ENCODE measurements around the gene VAV3. TPM values are rescaled to one million over a fixed set of nuclear protein-coding genes. Genes with fewer than 3 reads are reported as not detected.
"Not testable (repeated sequence)": the region's sequence is repeated elsewhere in the genome, so short reads cannot be mapped to it uniquely, and the experiment has no call there.

VAV3 gene
- polyA plus RNA-seq, 3 donors: 5.4 to 9.2 (median 9.0) TPM

DNA sequence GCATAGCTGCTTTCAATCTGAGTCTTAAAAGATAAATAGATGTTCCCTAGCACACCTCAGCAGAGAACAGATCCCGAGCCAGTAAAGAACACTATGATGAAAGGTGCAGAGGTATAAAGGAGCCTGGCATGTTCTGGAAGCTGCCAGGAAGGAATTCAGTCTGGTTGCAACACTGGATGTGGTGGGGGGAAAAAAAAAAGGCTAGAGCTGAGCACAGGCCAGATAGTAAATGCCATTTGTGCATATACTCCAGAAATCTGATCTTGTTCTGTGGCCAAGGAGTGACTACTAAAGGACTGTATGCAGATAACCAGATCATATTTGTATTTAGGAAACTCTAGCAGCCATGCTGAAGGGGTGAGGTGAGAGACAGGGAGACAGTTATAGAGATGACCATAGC, 240.3 kb downstream of the VAV3 start:
- Mint-ChIP-seq H3K27me3 (ENCODE audit: low read depth in 3 of 3) (peaks cover 0 to 1% (median 0%) of the 10 kb centered on the region in 3 donors), H3K36me3 (peaks cover 38 to 51% of the 10 kb centered on the region in 2 donors), H3K9me3 (peaks cover 2 to 5% (median 3%) of the 10 kb centered on the region in 7 donors), H3K27ac (no peak overlapping the region), H3K4me3 (no peak overlapping the region), H3K4me1 (no peaks in the 10 kb centered on the region)
- Histone ChIP-seq H3K9ac (ENCODE audit: insufficient read depth, low read length, poor library complexity, severe bottlenecking) (no peak overlapping the region), H3K36me3 (replicated peaks in 1 of 2; ENCODE audit: control insufficient read depth in 1 of 2, insufficient read depth in 2 of 2, low read length in 2 of 2) (peaks cover 0 to 65% of the 10 kb centered on the region in 2 donors), H3K4me2 (replicated peaks; ENCODE audit: extremely low read depth, low read length, poor library complexity, severe bottlenecking) (no peak overlapping the region), H3K9me3 (replicated peaks in 1 of 2; ENCODE audit: control insufficient read depth in 1 of 2, insufficient read depth in 1 of 2, low read length in 2 of 2) (no peaks in the 10 kb centered on the region), H3K79me2 (ENCODE audit: insufficient read depth, low read length) (no peaks in the 10 kb centered on the region), H3K4me3 (replicated peaks in 1 of 3; ENCODE audit: low read depth in 2 of 3, low read length in 3 of 3) (no peak overlapping the region), H4K20me1 (ENCODE audit: insufficient read depth, low read length) (no peaks in the 10 kb centered on the region), H2AFZ (ENCODE audit: insufficient read depth, low read depth, low read length, poor library complexity, severe bottlenecking) (no peak overlapping the region), H3K4me1 (ENCODE audit: control insufficient read depth in 1 of 2, insufficient read depth in 2 of 2, low read length in 2 of 2) (no peaks in the 10 kb centered on the region), H3K27me3 (ENCODE audit: control insufficient read depth in 2 of 2, insufficient read depth in 2 of 2, low read length in 2 of 2) (no peaks in the 10 kb centered on the region), H3K27ac (ENCODE audit: low read depth in 1 of 2, low read length in 2 of 2) (no peak overlapping the region)
- TF ChIP-seq, protein P1, sequence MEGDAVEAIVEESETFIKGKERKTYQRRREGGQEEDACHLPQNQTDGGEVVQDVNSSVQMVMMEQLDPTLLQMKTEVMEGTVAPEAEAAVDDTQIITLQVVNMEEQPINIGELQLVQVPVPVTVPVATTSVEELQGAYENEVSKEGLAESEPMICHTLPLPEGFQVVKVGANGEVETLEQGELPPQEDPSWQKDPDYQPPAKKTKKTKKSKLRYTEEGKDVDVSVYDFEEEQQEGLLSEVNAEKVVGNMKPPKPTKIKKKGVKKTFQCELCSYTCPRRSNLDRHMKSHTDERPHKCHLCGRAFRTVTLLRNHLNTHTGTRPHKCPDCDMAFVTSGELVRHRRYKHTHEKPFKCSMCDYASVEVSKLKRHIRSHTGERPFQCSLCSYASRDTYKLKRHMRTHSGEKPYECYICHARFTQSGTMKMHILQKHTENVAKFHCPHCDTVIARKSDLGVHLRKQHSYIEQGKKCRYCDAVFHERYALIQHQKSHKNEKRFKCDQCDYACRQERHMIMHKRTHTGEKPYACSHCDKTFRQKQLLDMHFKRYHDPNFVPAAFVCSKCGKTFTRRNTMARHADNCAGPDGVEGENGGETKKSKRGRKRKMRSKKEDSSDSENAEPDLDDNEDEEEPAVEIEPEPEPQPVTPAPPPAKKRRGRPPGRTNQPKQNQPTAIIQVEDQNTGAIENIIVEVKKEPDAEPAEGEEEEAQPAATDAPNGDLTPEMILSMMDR (IDR thresholded peaks at IDR 0.05): no peak
- intact Hi-C loops (cut with micrococcal nuclease): no loop called here
- WGBS (ENCODE audit: insufficient coverage): 86% methylated on average over 1 of the region's 1 CpG
- no peak for DNase-seq

DNA sequence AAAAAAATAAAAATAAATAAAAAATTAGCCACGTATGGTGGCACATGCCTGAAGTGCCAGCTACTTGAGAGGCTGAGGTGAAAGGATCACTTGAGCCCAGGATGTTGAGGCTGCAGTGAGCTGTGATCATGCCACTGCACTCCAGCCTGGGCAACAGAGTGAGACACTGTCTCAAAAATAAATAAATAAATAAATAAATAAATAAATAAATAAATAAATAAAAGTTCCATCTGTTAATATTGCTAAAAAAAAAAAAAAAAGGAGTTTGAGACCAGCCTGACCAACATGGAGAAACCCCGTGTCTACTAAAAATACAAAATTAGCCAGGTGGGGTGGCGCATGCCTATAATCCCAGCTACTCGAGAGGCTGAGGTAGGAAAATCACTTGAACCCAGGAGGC, 244.8 kb downstream of the VAV3 start:
- H3K9me3 ChIP-seq (replicated peaks in 1 of 2; ENCODE audit: control insufficient read depth in 1 of 2, insufficient read depth in 1 of 2, low read length in 2 of 2); H3K9ac ChIP-seq (ENCODE audit: insufficient read depth, low read length, poor library complexity, severe bottlenecking); H3K79me2 ChIP-seq (ENCODE audit: insufficient read depth, low read length); H3K27ac ChIP-seq (ENCODE audit: low read depth in 1 of 2, low read length in 2 of 2); H3K27me3 Mint-ChIP-seq (ENCODE audit: low read depth in 3 of 3); H3K27me3 ChIP-seq (ENCODE audit: control insufficient read depth in 2 of 2, insufficient read depth in 2 of 2, low read length in 2 of 2); H4K20me1 ChIP-seq (ENCODE audit: insufficient read depth, low read length); H2AFZ ChIP-seq (ENCODE audit: insufficient read depth, low read depth, low read length, poor library complexity, severe bottlenecking); DNase-seq; H3K4me3 Mint-ChIP-seq; H3K4me3 ChIP-seq (replicated peaks in 1 of 3; ENCODE audit: low read depth in 2 of 3, low read length in 3 of 3); H3K9me3 Mint-ChIP-seq; H3K4me1 Mint-ChIP-seq; H3K4me1 ChIP-seq (ENCODE audit: control insufficient read depth in 1 of 2, insufficient read depth in 2 of 2, low read length in 2 of 2); H3K27ac Mint-ChIP-seq; intact Hi-C loops (cut with micrococcal nuclease); H3K4me2 ChIP-seq (replicated peaks; ENCODE audit: extremely low read depth, low read length, poor library complexity, severe bottlenecking): not testable (repeated sequence)
- peaks cover 54 to 59% of the 10 kb centered on the region in 2 donors for H3K36me3 Mint-ChIP-seq
- H3K36me3 ChIP-seq (replicated peaks in 1 of 2; ENCODE audit: control insufficient read depth in 1 of 2, insufficient read depth in 2 of 2, low read length in 2 of 2): peaks cover 0 to 39% of the 10 kb centered on the region in 2 donors
- WGBS (ENCODE audit: insufficient coverage): no CpG with 5 or more reads among the region's 4 CpGs

Data from CD14-positive monocyte (primary cell).